Measurements from ENCODE around the gene KRT77.

- TF ChIP-seq POLR2AphosphoS5 (IDR thresholded peaks at IDR 0.05; ENCODE audit: low read depth, low read length), result no peak
- TF ChIP-seq POLR2A (IDR thresholded peaks at IDR 0.05; ENCODE audit: low read depth, low read length), result no peak
- TF ChIP-seq TAF1 (IDR thresholded peaks at IDR 0.05; ENCODE audit: borderline replicate concordance, low read depth, low read length), result no peak
These were observed 33.9 kb downstream of the KRT77 start for GRCh38 chr12:52669426-52669825.

Data from GM12892 (cell line).